Erythroblast (primary cell): ENCODE results near the gene CACFD1.

Source experiments
- GATA1 ChIP-seq: IDR thresholded peaks from 2 replicates; pipeline ENCODE4 v1.6.1; 2011; ENCODE audit warnings: low read depth, mild to moderate bottlenecking, control low read depth, low read length, moderate library complexity
- POLR2A ChIP-seq: IDR thresholded peaks from 2 replicates; pipeline ENCODE4 v1.6.1; 2011; ENCODE audit warnings: mild to moderate bottlenecking, low read length

GRCh38 chr9:133505901-133506652, 46.3 kb downstream of the CACFD1 start:
- TF ChIP-seq POLR2A (no peak), GATA1 (no peak)
